Keratinocyte (primary cell): ENCODE data around the gene HTR3E. TPM values are rescaled to one million over a fixed set of nuclear protein-coding genes. Genes with fewer than 3 reads are reported as not detected.

Source experiments
- DNase-seq: peaks from one replicate; pipeline ENCODE4 v3.0.0-alpha.2; 2011; ENCODE audit warnings: low read depth, missing footprints, low spot score
- FAIRE-seq: peaks from 2 replicates; lab custom pipeline; 2011; peaks lifted over from hg19 to GRCh38; lab: Jason Lieb, UNC
- H2AFZ ChIP-seq: 2 replicates; pipeline ENCODE4 v1.6.0; 2012; ENCODE audit warnings: low read length, control low read depth, inconsistent platforms; ENCODE audit not compliant: control insufficient read depth
- H3K27ac ChIP-seq: 2 replicates; pipeline ENCODE4 v1.5.1; 2011; ENCODE audit warnings: low read length; ENCODE audit not compliant: control insufficient read depth, insufficient read depth
- H3K27me3 ChIP-seq: 3 replicates; pipeline ENCODE4 v1.6.0; 2011; ENCODE audit warnings: low read length; ENCODE audit not compliant: control insufficient read depth, insufficient read depth; ENCODE audit errors: extremely low read depth
- H3K36me3 ChIP-seq, 2 experiments: 2 replicates in 1 of 2; 3 replicates in 1 of 2; pipeline ENCODE4 v1.5.1; 2011; ENCODE audit warnings: low read length in 2 of 2, mild to moderate bottlenecking in 1 of 2; ENCODE audit not compliant: control insufficient read depth in 2 of 2, insufficient read depth in 2 of 2; ENCODE audit errors: extremely low read depth in 1 of 2
- H3K4me1 ChIP-seq: 3 replicates; pipeline ENCODE4 v1.5.1; 2011; ENCODE audit warnings: low read length; ENCODE audit not compliant: control insufficient read depth, insufficient read depth; ENCODE audit errors: extremely low read depth
- H3K4me2 ChIP-seq: 3 replicates; pipeline ENCODE4 v1.6.0; 2011; ENCODE audit warnings: low read depth, low read length; ENCODE audit not compliant: control insufficient read depth, insufficient read depth; ENCODE audit errors: extremely low read depth
- H3K4me3 ChIP-seq, 3 experiments: fragments of 200-600 bp in 1 of 3; sonication (generic) in 1 of 3; 2 replicates in 2 of 3; 3 replicates in 1 of 3; pipeline ENCODE4 v1.5.1; 2011 to 2016; ENCODE audit warnings: low read length in 3 of 3, mild to moderate bottlenecking in 3 of 3, control low read depth in 2 of 3, inconsistent platforms in 1 of 3, low read depth in 1 of 3, mixed read lengths in 1 of 3, mixed run types in 1 of 3, moderate library complexity in 1 of 3; ENCODE audit not compliant: control insufficient read depth in 2 of 3, insufficient read depth in 2 of 3; ENCODE audit errors: extremely low read depth in 1 of 3
- H3K79me2 ChIP-seq: 2 replicates; pipeline ENCODE4 v1.6.0; 2012; ENCODE audit warnings: low read length; ENCODE audit not compliant: control insufficient read depth, insufficient read depth
- H3K9ac ChIP-seq: 3 replicates; pipeline ENCODE4 v1.6.0; 2011; ENCODE audit warnings: low read length; ENCODE audit not compliant: control insufficient read depth, insufficient read depth; ENCODE audit errors: extremely low read depth
- H3K9me1 ChIP-seq: 3 replicates; pipeline ENCODE4 v1.6.0; 2011; ENCODE audit warnings: low read length; ENCODE audit not compliant: control insufficient read depth, insufficient read depth; ENCODE audit errors: extremely low read depth
- H3K9me3 ChIP-seq: 2 replicates; pipeline ENCODE4 v1.5.1; 2012; ENCODE audit warnings: low read depth, low read length; ENCODE audit not compliant: control insufficient read depth
- H4K20me1 ChIP-seq: 3 replicates; pipeline ENCODE4 v1.6.0; 2011; ENCODE audit warnings: low read length; ENCODE audit not compliant: control insufficient read depth, insufficient read depth; ENCODE audit errors: extremely low read depth
- EZH2 ChIP-seq: IDR thresholded peaks from one replicate; pipeline ENCODE4 v1.6.1; 2012; ENCODE audit warnings: inconsistent platforms, mild to moderate bottlenecking, low read length, moderate library complexity
- dilution Hi-C: fragments of 300-500 bp; cut with MboI; formaldehyde crosslinking; loops from one replicate; pipeline ENCODE4 v1.7.0; 2020; ENCODE audit warnings: low sequenced_read_pairs; ENCODE audit not compliant: extremely low pct_ligation_motif_present
- polyA plus RNA-seq, 5 experiments: library from polyadenylated mRNA; depleted of rRNA in 3 of 5; stranded (reverse) in 3 of 5; stranded (forward) in 1 of 5; unstranded in 1 of 5; fragments of >200 nt; gene quantifications; 1 replicate in 1 of 5; 2 replicates in 3 of 5; 3 replicates in 1 of 5; pipeline versions ENCODE4 v1.2.1 to v1.2.3, GENCODE V29; 2011 to 2012; ENCODE audit warnings: missing spikeins in 2 of 5, low read depth in 1 of 5, low replicate concordance in 1 of 5
- TF ChIP-seq, protein P1 (sequence below), 3 experiments: IDR thresholded peaks in 1 of 3; conservative IDR thresholded peaks in 1 of 3; optimal IDR thresholded peaks in 1 of 3; 2 replicates in 2 of 3; 3 replicates in 1 of 3; pipeline versions ENCODE3 to v1.5.1; 2011; ENCODE audit warnings: low read length in 3 of 3, mild to moderate bottlenecking in 3 of 3, moderate library complexity in 2 of 3, control low read depth in 1 of 3, inconsistent platforms in 1 of 3; ENCODE audit not compliant: insufficient read depth in 2 of 3; ENCODE audit errors: extremely low read depth in 1 of 3

HTR3E gene
- polyA plus RNA-seq, 1 donor (not counting 4 experiments of a cell fraction or from before 2014, with no cell fraction given) = not detected

DNA sequence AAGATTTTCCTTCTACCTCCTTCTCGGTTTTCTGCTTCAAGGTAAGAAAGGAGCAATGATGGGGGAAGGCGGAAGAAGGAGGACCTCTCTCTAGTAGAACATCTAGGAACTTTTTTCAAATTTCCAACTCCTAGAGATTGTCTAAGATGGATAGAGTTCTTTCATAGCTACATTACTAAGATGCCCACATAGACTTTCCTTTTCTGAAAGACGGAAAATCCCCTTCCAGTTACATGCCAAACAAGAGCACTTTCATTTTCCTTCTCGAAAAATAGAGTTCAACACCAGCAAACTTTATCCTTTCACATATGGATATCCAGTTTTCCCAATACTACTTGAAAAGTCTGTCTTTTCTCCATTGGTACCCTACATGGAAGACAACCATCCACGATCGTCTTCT is 692 bp downstream of the HTR3E start:
- Histone ChIP-seq H3K9ac (no peak overlapping the region), H3K4me3 (no peak overlapping the region), H3K27me3 (no peaks in the 10 kb centered on the region), H3K27ac (no peak overlapping the region), H3K36me3 (no peaks in the 10 kb centered on the region), H3K9me1 (no peaks in the 10 kb centered on the region), H3K4me1 (no peaks in the 10 kb centered on the region), H2AFZ (no peak overlapping the region), H3K79me2 (no peaks in the 10 kb centered on the region), H4K20me1 (no peaks in the 10 kb centered on the region), H3K4me2 (no peak overlapping the region), H3K9me3 (no peaks in the 10 kb centered on the region)
- TF ChIP-seq EZH2 = no peak
- TF ChIP-seq, protein P1, sequence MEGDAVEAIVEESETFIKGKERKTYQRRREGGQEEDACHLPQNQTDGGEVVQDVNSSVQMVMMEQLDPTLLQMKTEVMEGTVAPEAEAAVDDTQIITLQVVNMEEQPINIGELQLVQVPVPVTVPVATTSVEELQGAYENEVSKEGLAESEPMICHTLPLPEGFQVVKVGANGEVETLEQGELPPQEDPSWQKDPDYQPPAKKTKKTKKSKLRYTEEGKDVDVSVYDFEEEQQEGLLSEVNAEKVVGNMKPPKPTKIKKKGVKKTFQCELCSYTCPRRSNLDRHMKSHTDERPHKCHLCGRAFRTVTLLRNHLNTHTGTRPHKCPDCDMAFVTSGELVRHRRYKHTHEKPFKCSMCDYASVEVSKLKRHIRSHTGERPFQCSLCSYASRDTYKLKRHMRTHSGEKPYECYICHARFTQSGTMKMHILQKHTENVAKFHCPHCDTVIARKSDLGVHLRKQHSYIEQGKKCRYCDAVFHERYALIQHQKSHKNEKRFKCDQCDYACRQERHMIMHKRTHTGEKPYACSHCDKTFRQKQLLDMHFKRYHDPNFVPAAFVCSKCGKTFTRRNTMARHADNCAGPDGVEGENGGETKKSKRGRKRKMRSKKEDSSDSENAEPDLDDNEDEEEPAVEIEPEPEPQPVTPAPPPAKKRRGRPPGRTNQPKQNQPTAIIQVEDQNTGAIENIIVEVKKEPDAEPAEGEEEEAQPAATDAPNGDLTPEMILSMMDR (optimal IDR thresholded peaks at IDR 0.05 in 1 of 3, IDR thresholded peaks at IDR 0.05 in 1 of 3, conservative IDR thresholded peaks at IDR 0.05 in 1 of 3; ENCODE audit: extremely low read depth in 1 of 3, insufficient read depth in 2 of 3, low read length in 3 of 3) = no peak
- dilution Hi-C loops = no loop called here
- DNase-seq = no peak
- FAIRE-seq = no peak

DNA sequence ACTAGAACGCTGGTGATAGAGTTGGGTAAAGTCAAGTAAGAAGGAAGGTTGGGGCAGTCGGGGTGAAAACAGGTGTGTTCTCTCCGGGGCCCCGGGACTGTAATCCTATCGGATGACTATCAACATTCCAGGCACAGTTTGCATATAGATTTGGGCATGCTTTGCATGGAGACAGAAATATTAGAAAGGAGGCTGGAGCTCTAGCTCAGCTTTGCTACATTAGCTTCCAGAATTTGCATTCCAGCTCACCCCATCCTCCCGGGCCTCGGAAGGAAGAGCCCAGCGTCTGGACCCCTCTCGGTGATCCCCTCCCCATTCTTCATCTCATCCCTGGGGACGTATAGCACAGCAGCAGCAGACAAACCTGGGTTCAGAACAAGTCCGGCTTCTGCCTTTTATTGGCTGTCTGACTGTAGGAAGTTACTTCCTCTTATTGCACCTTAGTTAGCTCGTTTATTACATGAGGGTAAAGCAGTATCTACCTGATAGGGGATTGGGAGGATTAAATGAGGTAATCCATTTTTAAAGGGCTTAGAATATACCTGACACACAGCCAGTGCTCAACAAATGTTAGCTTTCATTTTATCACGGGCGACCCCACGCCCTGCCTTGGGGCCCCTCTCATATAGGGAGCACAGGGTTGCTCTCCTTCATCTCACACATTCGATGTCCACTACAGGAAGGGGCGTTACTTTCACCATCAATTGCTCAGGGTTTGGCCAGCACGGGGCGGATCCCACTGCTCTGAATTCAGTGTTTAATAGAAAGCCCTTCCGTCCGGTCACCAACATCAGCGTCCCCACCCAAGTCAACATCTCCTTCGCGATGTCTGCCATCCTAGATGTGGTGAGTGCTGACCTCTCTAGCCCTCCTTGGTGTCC is 3.2 kb downstream of the HTR3E start:
- H3K4me2 ChIP-seq = no peak overlapping the region
- no peaks in the 10 kb centered on the region for H3K9me3 ChIP-seq
- dilution Hi-C loops = no loop called here
- FAIRE-seq (no peak), DNase-seq (no peak)
- no peaks in the 10 kb centered on the region for H3K36me3 ChIP-seq
- H3K4me1 ChIP-seq = no peaks in the 10 kb centered on the region
- no peaks in the 10 kb centered on the region for H3K27me3 ChIP-seq
- H4K20me1 ChIP-seq = no peaks in the 10 kb centered on the region
- no peaks in the 10 kb centered on the region for H3K79me2 ChIP-seq
- TF ChIP-seq, protein P1 (optimal IDR thresholded peaks at IDR 0.05 in 1 of 3, IDR thresholded peaks at IDR 0.05 in 1 of 3, conservative IDR thresholded peaks at IDR 0.05 in 1 of 3; ENCODE audit: extremely low read depth in 1 of 3, insufficient read depth in 2 of 3, low read length in 3 of 3) = no peak
- no peak for TF ChIP-seq EZH2
- no peak overlapping the region for H3K27ac ChIP-seq
- no peak overlapping the region for H2AFZ ChIP-seq
- H3K9ac ChIP-seq = no peak overlapping the region
- H3K4me3 ChIP-seq = no peak overlapping the region
- no peaks in the 10 kb centered on the region for H3K9me1 ChIP-seq
